SK-N-SH treated with all-trans-retinoic acid at 6 μM for 48 hours (cell line): ENCODE measurements around the gene KCNMB2.

ENCODE experiments used
- ARNTL ChIP-seq: fragments of 450-650 bp; formaldehyde crosslinking; IDR thresholded peaks from 2 replicates; pipeline ENCODE4 v1.5.0; 2020; ENCODE audit warnings: low read depth, mild to moderate bottlenecking, moderate library complexity, borderline replicate concordance
- CSDC2 ChIP-seq: fragments of 250-450 bp; sonication (Bioruptor Pico); IDR thresholded peaks from 2 replicates; pipeline ENCODE4 v1.5.0; 2020; ENCODE audit warnings: mild to moderate bottlenecking, moderate library complexity
- ISL1 ChIP-seq: fragments of 250-450 bp; sonication (Bioruptor Pico); IDR thresholded peaks from 2 replicates; pipeline ENCODE4 v2.1.2; 2022; ENCODE audit warnings: mild to moderate bottlenecking, moderate library complexity
- OSR1 ChIP-seq: fragments of 250-450 bp; sonication (Bioruptor Pico); IDR thresholded peaks from 2 replicates; pipeline ENCODE4 v1.8.0; 2022; ENCODE audit warnings: moderate library complexity, mild to moderate bottlenecking, inconsistent platforms
- PPARA ChIP-seq: fragments of 250-450 bp; sonication (Bioruptor Pico); IDR thresholded peaks from 2 replicates; pipeline ENCODE4 v1.5.0; 2020; ENCODE audit warnings: mild to moderate bottlenecking, borderline replicate concordance
- RARB ChIP-seq: fragments of 250-450 bp; sonication (Bioruptor Pico); IDR thresholded peaks from 2 replicates; pipeline ENCODE4 v1.8.0; 2021; ENCODE audit warnings: mild to moderate bottlenecking, moderate library complexity
- SNAI2 ChIP-seq: fragments of 250-450 bp; sonication (Bioruptor Pico); IDR thresholded peaks from 2 replicates; pipeline ENCODE4 v1.5.0; 2020; ENCODE audit warnings: mild to moderate bottlenecking, moderate library complexity
- ZFP3 ChIP-seq: fragments of 250-450 bp; sonication (Bioruptor Pico); IDR thresholded peaks from 2 replicates; pipeline ENCODE4 v1.5.0; 2020; ENCODE audit warnings: mild to moderate bottlenecking, moderate library complexity
- ZFP30 ChIP-seq: fragments of 450-650 bp; formaldehyde crosslinking; IDR thresholded peaks from 2 replicates; pipeline ENCODE4 v1.5.0; 2022; ENCODE audit warnings: mild to moderate bottlenecking, moderate library complexity
- ZNF565 ChIP-seq: fragments of 450-650 bp; formaldehyde crosslinking; conservative IDR thresholded peaks from 2 replicates; pipeline ENCODE4 v1.5.0; 2020; ENCODE audit warnings: low read depth, mild to moderate bottlenecking, moderate library complexity
- TF ChIP-seq, protein P1 (sequence below): fragments of 250-450 bp; sonication (Bioruptor Pico); IDR thresholded peaks from 2 replicates; pipeline ENCODE4 v1.5.0; 2020; ENCODE audit warnings: mild to moderate bottlenecking, moderate library complexity
- TF ChIP-seq, protein P2 (sequence below): fragments of 250-450 bp; sonication (Bioruptor Pico); IDR thresholded peaks from 2 replicates; pipeline ENCODE4 v1.5.1; 2020; ENCODE audit warnings: low read depth, mild to moderate bottlenecking, moderate library complexity
- TF ChIP-seq, protein P3 (sequence below): fragments of 250-450 bp; sonication (Bioruptor Pico); IDR thresholded peaks from 2 replicates; pipeline ENCODE4 v1.8.0; 2020; ENCODE audit warnings: mild to moderate bottlenecking, moderate library complexity, borderline replicate concordance

DNA sequence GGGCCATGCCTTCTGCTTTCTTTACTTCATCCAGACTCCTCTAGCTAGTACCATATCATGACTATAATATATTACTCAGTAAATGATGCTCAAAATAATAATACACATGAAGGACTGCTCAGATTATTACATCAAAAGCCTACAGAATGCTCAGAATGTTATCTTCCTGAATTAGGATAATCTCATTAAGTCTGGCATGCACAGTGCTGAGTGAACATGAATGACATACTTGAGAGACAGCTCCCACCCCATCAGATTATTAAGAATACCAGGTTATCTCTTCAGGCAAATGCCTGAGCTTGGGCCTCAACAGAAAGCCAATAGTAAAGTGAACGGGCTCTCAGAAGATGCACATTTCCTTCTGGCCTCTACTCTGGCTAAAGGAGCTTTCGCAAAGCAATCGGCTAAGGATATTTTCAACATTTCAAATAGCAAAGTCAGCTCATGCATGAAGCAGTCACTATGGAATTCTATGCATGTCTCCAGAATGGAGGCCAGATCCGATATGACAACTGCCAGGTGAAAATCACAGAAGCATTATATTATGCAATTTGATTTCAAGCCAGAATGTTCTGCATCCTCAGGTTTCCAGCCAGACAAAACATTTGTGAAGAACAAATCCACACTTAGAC is 122.6 kb downstream of the KCNMB2 start:
- TF ChIP-seq, protein P1, sequence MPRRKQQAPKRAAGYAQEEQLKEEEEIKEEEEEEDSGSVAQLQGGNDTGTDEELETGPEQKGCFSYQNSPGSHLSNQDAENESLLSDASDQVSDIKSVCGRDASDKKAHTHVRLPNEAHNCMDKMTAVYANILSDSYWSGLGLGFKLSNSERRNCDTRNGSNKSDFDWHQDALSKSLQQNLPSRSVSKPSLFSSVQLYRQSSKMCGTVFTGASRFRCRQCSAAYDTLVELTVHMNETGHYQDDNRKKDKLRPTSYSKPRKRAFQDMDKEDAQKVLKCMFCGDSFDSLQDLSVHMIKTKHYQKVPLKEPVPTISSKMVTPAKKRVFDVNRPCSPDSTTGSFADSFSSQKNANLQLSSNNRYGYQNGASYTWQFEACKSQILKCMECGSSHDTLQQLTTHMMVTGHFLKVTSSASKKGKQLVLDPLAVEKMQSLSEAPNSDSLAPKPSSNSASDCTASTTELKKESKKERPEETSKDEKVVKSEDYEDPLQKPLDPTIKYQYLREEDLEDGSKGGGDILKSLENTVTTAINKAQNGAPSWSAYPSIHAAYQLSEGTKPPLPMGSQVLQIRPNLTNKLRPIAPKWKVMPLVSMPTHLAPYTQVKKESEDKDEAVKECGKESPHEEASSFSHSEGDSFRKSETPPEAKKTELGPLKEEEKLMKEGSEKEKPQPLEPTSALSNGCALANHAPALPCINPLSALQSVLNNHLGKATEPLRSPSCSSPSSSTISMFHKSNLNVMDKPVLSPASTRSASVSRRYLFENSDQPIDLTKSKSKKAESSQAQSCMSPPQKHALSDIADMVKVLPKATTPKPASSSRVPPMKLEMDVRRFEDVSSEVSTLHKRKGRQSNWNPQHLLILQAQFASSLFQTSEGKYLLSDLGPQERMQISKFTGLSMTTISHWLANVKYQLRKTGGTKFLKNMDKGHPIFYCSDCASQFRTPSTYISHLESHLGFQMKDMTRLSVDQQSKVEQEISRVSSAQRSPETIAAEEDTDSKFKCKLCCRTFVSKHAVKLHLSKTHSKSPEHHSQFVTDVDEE (CRISPR knock-in tag), result peak; percentile 66; the same call in 1 of the 2 replicates
- TF ChIP-seq, protein P2, sequence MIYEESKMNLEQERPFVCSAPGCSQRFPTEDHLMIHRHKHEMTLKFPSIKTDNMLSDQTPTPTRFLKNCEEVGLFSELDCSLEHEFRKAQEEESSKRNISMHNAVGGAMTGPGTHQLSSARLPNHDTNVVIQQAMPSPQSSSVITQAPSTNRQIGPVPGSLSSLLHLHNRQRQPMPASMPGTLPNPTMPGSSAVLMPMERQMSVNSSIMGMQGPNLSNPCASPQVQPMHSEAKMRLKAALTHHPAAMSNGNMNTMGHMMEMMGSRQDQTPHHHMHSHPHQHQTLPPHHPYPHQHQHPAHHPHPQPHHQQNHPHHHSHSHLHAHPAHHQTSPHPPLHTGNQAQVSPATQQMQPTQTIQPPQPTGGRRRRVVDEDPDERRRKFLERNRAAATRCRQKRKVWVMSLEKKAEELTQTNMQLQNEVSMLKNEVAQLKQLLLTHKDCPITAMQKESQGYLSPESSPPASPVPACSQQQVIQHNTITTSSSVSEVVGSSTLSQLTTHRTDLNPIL, result peak; percentile 23; the same call in 1 of the 2 replicates
- TF ChIP-seq, protein P3, sequence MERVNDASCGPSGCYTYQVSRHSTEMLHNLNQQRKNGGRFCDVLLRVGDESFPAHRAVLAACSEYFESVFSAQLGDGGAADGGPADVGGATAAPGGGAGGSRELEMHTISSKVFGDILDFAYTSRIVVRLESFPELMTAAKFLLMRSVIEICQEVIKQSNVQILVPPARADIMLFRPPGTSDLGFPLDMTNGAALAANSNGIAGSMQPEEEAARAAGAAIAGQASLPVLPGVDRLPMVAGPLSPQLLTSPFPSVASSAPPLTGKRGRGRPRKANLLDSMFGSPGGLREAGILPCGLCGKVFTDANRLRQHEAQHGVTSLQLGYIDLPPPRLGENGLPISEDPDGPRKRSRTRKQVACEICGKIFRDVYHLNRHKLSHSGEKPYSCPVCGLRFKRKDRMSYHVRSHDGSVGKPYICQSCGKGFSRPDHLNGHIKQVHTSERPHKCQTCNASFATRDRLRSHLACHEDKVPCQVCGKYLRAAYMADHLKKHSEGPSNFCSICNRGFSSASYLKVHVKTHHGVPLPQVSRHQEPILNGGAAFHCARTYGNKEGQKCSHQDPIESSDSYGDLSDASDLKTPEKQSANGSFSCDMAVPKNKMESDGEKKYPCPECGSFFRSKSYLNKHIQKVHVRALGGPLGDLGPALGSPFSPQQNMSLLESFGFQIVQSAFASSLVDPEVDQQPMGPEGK (CRISPR knock-in tag), result no peak
- TF ChIP-seq ARNTL (CRISPR knock-in tag) (no peak), PPARA (CRISPR knock-in tag) (no peak), ZNF565 (no peak), ZFP3 (no peak), SNAI2 (CRISPR knock-in tag) (no peak), RARB (CRISPR knock-in tag) (no peak), ZFP30 (CRISPR knock-in tag) (no peak), OSR1 (CRISPR knock-in tag) (no peak), ISL1 (peak; percentile 80), CSDC2 (CRISPR knock-in tag) (no peak)
